ENCODE data around the gene OARD1. TPM values are rescaled to one million over a fixed set of nuclear protein-coding genes. Genes with fewer than 3 reads are reported as not detected.
A peak's percentile ranks its signal among the peaks of the same experiment; 100 is the strongest.

Gene OARD1
- total RNA-seq, 1 donor, result 4.7 TPM

- TF ChIP-seq, protein P1, sequence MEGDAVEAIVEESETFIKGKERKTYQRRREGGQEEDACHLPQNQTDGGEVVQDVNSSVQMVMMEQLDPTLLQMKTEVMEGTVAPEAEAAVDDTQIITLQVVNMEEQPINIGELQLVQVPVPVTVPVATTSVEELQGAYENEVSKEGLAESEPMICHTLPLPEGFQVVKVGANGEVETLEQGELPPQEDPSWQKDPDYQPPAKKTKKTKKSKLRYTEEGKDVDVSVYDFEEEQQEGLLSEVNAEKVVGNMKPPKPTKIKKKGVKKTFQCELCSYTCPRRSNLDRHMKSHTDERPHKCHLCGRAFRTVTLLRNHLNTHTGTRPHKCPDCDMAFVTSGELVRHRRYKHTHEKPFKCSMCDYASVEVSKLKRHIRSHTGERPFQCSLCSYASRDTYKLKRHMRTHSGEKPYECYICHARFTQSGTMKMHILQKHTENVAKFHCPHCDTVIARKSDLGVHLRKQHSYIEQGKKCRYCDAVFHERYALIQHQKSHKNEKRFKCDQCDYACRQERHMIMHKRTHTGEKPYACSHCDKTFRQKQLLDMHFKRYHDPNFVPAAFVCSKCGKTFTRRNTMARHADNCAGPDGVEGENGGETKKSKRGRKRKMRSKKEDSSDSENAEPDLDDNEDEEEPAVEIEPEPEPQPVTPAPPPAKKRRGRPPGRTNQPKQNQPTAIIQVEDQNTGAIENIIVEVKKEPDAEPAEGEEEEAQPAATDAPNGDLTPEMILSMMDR (IDR thresholded peaks at IDR 0.05; ENCODE audit: insufficient read depth, low read depth, low read length), result no peak
- no peak for DNase-seq (ENCODE audit: low read depth)
- no peak overlapping the region for H3K4me3 ChIP-seq (ENCODE audit: low read depth, low read length)
Observed at GRCh38 chr6:41043151-41043550, 29.0 kb downstream of the OARD1 start.

GRCh38 chr6:41042226-41043055, 29.7 kb downstream of the OARD1 start, which contains the start of gene TSPO2:
TSS of gene TSPO2 (plus strand) at chr6:41042467. CDS start at chr6:41042986, 519 bp downstream.
- no peak for DNase-seq (ENCODE audit: low read depth)
- no peak within 1 kb of the TSS for H3K4me3 ChIP-seq (ENCODE audit: low read depth, low read length)
- TF ChIP-seq, protein P1 (IDR thresholded peaks at IDR 0.05; ENCODE audit: insufficient read depth, low read depth, low read length), result no peak

GRCh38 chr6:41040940-41041536, 31.1 kb downstream of the OARD1 start:
- TF ChIP-seq, protein P1 (IDR thresholded peaks at IDR 0.05; ENCODE audit: insufficient read depth, low read depth, low read length), result no peak
- no peak overlapping the region for H3K4me3 ChIP-seq (ENCODE audit: low read depth, low read length)
- DNase-seq (ENCODE audit: low read depth), result no peak

DNA sequence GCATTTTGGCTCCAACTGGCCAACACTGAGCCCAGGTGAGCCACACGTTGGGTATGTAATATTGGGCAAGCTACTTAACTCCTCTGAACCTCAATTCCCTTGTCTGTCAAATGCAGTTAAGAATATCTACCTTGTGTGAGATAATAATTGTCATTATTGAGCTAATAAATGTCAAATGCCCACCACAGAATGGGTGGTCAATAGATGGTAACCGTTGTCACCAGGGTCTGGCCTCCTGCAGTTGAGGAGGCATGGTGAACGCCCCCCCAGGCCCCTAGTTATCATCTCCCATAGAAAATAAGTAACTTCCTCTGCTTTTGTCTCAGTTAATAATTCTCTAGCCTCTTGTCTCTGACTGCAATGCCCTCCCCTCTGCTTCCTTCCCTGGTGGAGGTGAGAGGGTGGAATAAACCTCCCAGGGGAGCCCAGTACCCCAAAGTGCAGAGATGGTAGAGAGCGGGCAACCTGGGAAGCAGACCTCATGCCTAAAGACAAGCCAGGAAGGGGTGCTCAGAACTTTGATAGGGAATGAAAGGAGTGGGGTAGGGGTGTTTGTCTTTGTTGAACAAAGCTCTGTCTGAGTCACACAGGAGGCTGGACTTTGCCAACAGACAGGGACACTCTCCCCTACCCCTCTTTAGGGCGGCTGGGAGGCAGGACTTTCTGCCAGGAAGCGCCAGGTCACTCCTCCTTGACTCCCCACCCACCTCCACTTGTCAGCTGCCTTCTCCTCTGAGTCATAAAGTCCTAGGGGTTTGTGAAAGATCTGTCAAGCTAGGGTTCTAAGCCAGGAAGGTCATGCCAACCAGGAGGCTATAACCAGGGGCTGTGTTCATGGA, 31.8 kb downstream of the OARD1 start:
- DNase-seq (ENCODE audit: low read depth), result no peak
- H3K4me3 ChIP-seq (ENCODE audit: low read depth, low read length), result no peak overlapping the region
- TF ChIP-seq, protein P1 (IDR thresholded peaks at IDR 0.05; ENCODE audit: insufficient read depth, low read depth, low read length), result no peak

GRCh38 chr6:41039060-41039998, 32.8 kb downstream of the OARD1 start, which contains the start of gene UNC5CL:
TSS of gene UNC5CL (minus strand) at chr6:41039221. CDS start at chr6:41035074, 4,147 bp downstream.
- DNase-seq (ENCODE audit: low read depth), result peak; percentile 29
- TF ChIP-seq, protein P1 (IDR thresholded peaks at IDR 0.05; ENCODE audit: insufficient read depth, low read depth, low read length), result peak; percentile 77
- no peak within 1 kb of the TSS for H3K4me3 ChIP-seq (ENCODE audit: low read depth, low read length)
